GM12874 (cell line): ENCODE data around the gene PIP5K1C.

Experiments
- CTCF ChIP-seq: IDR thresholded peaks from 2 replicates; pipeline ENCODE4 v1.5.1; 2011; ENCODE audit warnings: low read depth, mild to moderate bottlenecking, control low read depth, low read length, moderate library complexity; ENCODE audit not compliant: insufficient read depth

PIP5K1C gene

DNA sequence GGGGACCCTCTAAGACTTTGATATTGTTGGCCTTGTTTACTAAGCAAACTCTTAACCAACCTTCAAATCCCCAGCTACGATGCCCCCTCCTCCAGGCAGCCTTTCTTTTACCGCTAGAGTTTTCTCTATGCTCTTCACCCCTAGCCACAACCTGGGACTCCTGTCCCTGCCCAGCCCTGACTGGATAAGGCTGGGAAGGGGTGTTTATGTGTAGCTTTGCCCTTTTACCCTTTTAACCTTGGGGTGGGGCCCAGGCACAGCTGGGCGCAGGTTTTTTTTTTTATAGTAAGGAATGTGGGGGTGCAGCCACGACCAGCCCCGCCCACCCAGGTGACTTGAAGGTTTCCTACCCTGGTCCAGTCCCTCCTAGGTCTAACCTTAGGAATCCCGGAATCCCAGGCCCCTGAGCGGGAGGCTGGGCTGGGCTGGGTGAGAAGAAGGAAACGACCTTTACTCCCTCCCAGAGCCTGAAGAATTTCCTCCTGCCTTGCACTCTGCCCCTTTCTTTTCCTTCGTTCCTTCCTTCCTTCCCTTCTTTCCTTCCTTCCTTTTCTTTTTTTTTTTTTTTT, 20.2 kb upstream of the PIP5K1C start:
- no peak for TF ChIP-seq CTCF

GRCh38 chr19:3719868-3720267, 19.6 kb upstream of the PIP5K1C start:
- no peak for TF ChIP-seq CTCF

DNA sequence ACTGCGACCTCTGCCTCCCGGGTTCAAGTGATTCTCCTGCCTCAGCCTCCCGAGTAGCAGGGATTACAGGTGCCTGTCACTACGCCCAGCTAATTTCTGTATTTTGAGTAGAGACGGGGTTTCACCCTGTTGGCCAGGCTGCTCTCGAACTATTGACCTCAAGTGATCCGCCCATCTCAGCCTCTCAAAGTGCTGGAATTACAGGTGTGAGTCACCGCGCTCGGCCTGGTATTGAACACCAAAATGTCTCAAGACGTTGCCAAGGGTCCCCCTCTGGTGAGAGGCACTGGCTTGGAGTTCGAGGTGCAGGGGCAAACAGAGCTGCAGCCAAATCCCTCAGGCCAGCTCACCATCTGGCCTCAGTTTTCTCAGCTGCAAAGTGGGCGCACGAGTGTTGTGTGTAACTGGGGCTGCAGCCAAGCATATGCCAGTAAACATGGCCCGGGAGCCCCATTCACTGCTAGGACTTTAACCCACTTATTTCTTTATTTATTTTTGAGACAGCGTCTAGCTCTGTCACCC, 15.9 kb upstream of the PIP5K1C start:
- no peak for TF ChIP-seq CTCF

GRCh38 chr19:3712663-3713611, 12.7 kb upstream of the PIP5K1C start:
- no peak for TF ChIP-seq CTCF

GRCh38 chr19:3710265-3710812, 10.1 kb upstream of the PIP5K1C start:
- TF ChIP-seq CTCF, result no peak

DNA sequence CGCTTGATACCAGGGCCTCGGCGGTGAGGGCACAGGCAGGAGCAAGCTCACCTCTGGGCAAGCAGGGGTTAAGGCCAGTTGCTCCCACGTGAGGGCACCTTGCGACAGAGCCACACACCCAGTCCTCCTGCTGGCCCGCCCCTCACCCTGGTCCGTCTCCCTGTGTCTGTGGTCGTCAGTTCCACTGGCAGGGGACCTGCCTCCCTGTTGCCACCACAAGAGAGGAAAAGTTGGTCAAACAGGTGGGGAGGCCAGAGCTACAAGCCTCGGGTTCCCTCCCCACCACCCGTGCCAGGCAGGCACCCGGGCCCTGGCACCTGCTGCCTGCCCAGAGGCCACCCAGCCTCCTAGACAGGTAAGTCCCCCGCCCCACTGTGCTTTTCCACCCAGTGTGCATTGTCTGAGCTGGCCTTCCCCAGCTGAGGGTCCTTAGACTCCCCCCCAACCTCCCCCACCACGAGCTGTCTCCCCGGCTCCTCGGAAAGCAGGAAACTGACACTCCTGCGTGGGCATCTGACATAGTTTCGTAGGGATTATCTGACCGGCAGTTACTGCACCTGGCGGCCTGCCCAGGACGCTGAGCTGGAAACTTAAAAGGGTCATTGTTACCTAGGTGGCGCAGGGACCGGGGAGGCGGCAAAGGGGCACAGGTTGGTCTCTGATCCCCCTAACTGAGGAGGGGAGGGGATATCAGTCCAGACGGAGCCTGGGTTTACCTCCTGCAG, 8.1 kb upstream of the PIP5K1C start, which contains the start of gene TJP3:
Gene TJP3, plus strand, starts transcription at position 178 of the 725 bp plus-strand sequence. CDS start 20,049 bp downstream, outside the sequence.
- no peak for TF ChIP-seq CTCF

GRCh38 chr19:3707868-3708206, 7.6 kb upstream of the PIP5K1C start:
- no peak for TF ChIP-seq CTCF
